ENCODE data around the gene MAGI1. TPM values are rescaled to one million over a fixed set of nuclear protein-coding genes. Genes with fewer than 3 reads are reported as not detected.

MAGI1 gene
- 28.2 and 51.1 TPM in 2 replicates for total RNA-seq

DNA sequence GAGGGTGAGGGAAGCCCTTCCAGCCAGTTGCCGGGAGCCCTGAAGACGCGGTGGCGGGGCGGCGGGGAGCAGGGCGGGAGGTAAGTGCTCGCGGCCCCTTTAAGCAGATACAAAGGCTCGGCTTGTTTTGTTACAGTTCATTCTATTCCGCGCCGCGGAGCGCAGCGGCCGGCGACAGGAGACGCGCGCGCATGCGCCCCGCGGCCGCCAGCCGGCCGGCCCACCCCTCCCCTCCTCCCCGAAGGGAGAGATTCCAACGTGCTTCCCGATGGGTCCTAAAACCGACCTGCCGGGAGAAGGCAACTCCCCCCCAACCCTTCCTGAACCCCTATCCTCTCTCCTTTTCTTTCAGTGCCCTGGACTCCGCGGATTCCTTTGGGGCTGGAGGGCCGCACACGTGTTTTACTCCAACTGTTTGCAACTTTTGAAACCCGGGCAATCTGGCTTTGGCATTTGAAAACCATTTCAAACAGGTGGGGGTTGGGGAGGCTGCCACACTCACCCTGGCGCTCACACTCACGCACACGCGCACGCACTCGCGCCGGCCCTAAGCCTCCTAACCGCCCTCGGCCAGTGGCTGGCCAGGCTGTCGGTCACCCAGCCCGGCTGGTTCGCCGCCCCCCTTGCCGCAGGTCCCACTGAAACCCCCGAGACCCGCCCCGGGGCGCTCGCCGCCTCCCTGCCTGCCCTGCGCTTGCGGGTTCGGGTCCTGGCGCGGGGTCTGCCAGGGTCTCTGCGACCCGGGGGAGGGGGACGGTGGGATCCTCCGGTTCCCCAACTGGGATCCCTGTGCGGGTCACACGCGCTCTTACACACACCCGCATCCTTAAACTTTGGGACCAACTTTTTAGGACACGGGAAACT lies at the start of gene MAGI1:
Gene MAGI1 (minus strand): TSS at position 193 of the 864 bp plus-strand sequence. CDS start 610 bp downstream, outside the sequence.

Other genes with a start within 250 kb of the MAGI1 start
- 14.6 and 19.6 TPM in 2 replicates for gene SLC25A26, start 182.1 kb upstream of the MAGI1 start, total RNA-seq